ENCODE measurements around the gene TAX1BP1.

TAX1BP1 gene

DNA sequence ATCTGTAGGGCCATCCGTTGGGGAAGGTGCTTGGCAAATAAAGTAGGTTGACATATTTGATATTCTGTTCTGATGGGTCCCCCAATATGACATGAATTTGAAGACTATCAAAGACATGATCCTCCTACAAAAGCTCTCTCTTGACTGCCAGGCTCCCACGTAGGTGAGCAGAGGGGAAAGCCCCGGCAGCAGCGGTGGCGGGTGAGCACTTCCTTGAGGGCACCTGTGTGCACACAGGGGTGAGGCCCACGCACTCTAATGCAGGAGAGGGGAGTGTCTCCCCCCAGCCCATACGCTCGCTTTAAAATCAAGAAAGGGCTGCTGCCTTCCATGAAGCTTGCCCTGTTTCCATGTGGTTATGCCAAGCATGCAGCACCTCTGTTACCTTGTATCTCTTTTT is 100.4 kb downstream of the TAX1BP1 start:
- H3K56ac ChIP-seq (ENCODE audit: low read length) = no peak overlapping the region
- H3K36me3 ChIP-seq (ENCODE audit: control insufficient read depth, insufficient read depth, low read length) = no peaks in the 10 kb centered on the region
- H2BK15ac ChIP-seq (replicated peaks; ENCODE audit: low read depth) = no peak overlapping the region
- no peak overlapping the region for H3K4me2 ChIP-seq (ENCODE audit: low read length)
- no peak overlapping the region for H3K4me3 ChIP-seq (ENCODE audit: low read length)
- H2BK120ac ChIP-seq (ENCODE audit: low read depth, low read length) = no peak overlapping the region
- H3K27me3 ChIP-seq (ENCODE audit: insufficient read depth, low read length, poor library complexity) = no peaks in the 10 kb centered on the region
- WGBS (ENCODE audit: extremely low coverage, insufficient coverage, low lambda C conversion rate) = no CpG with 5 or more reads among the region's 8 CpGs
- H3K79me2 ChIP-seq (ENCODE audit: control insufficient read depth, insufficient read depth, low read length) = no peaks in the 10 kb centered on the region
- H4K8ac ChIP-seq (ENCODE audit: low read depth, low read length) = no peak overlapping the region
- no peak for DNase-seq
- H3K4ac ChIP-seq (ENCODE audit: low read depth, low read length) = no peak overlapping the region
- H3K9ac ChIP-seq (ENCODE audit: low read length) = no peak overlapping the region
- no peaks in the 10 kb centered on the region for H3K79me1 ChIP-seq (ENCODE audit: low read length)
- no peak overlapping the region for H4K5ac ChIP-seq (ENCODE audit: low read length)
- H3K23ac ChIP-seq (ENCODE audit: low read length) = no peak overlapping the region
- H2BK5ac ChIP-seq (ENCODE audit: low read length) = no peak overlapping the region
- no peak overlapping the region for H3K27ac ChIP-seq (ENCODE audit: low read depth, low read length)
- H3K4me1 ChIP-seq (ENCODE audit: control insufficient read depth, low read depth, low read length) = no peaks in the 10 kb centered on the region
- no peak overlapping the region for H3K18ac ChIP-seq (ENCODE audit: low read length)
- H2AK5ac ChIP-seq (ENCODE audit: low read length) = no peak overlapping the region

DNA sequence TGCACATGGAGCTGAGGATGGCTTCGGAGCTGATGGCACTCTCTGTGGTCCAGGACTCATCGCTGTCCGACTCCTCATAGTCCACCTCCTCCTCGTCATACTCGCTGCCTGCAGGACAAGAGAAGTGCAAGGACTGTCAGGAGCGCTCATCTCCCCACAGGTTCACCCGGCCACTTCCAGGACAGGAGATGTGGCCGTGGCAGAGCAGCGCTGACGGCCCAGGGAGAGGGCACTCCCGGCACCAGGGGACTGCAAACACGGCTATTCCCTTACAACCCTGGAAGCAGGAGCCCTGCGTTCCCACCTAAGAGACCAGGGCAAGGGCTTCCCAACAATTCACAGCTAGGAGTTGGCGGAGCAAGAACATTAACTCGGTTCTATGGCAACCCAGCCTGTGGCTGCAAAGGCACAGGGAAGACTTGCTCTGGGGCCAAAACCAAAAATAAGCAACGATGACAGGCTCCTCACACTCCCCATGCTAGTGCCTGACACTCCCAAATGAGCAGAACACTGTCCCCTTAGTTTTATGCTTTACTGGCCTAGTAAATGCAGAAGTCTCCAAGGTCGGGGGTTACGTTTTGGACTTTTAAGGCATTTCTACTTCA is 100.9 kb downstream of the TAX1BP1 start:
- H2BK5ac ChIP-seq (ENCODE audit: low read length) = no peak overlapping the region
- H3K4me1 ChIP-seq (ENCODE audit: control insufficient read depth, low read depth, low read length) = no peaks in the 10 kb centered on the region
- no peak overlapping the region for H4K5ac ChIP-seq (ENCODE audit: low read length)
- H2BK15ac ChIP-seq (replicated peaks; ENCODE audit: low read depth) = no peak overlapping the region
- H3K27me3 ChIP-seq (ENCODE audit: insufficient read depth, low read length, poor library complexity) = no peaks in the 10 kb centered on the region
- no peak overlapping the region for H3K23ac ChIP-seq (ENCODE audit: low read length)
- no peaks in the 10 kb centered on the region for H3K79me1 ChIP-seq (ENCODE audit: low read length)
- no peak overlapping the region for H2AK5ac ChIP-seq (ENCODE audit: low read length)
- H3K9ac ChIP-seq (ENCODE audit: low read length) = no peak overlapping the region
- no peak overlapping the region for H3K18ac ChIP-seq (ENCODE audit: low read length)
- H3K56ac ChIP-seq (ENCODE audit: low read length) = no peak overlapping the region
- no CpG with 5 or more reads among the region's 18 CpGs for WGBS (ENCODE audit: extremely low coverage, insufficient coverage, low lambda C conversion rate)
- H3K27ac ChIP-seq (ENCODE audit: low read depth, low read length) = no peak overlapping the region
- no peaks in the 10 kb centered on the region for H3K36me3 ChIP-seq (ENCODE audit: control insufficient read depth, insufficient read depth, low read length)
- H4K8ac ChIP-seq (ENCODE audit: low read depth, low read length) = no peak overlapping the region
- no peak overlapping the region for H2BK120ac ChIP-seq (ENCODE audit: low read depth, low read length)
- no peaks in the 10 kb centered on the region for H3K79me2 ChIP-seq (ENCODE audit: control insufficient read depth, insufficient read depth, low read length)
- H3K4ac ChIP-seq (ENCODE audit: low read depth, low read length) = no peak overlapping the region
- H3K4me2 ChIP-seq (ENCODE audit: low read length) = no peak overlapping the region
- DNase-seq = no peak
- no peak overlapping the region for H3K4me3 ChIP-seq (ENCODE audit: low read length)

- no peak overlapping the region for H3K27ac ChIP-seq (ENCODE audit: low read depth, low read length)
- no peak overlapping the region for H2BK5ac ChIP-seq (ENCODE audit: low read length)
- H2BK15ac ChIP-seq (replicated peaks; ENCODE audit: low read depth) = no peak overlapping the region
- no peak overlapping the region for H3K56ac ChIP-seq (ENCODE audit: low read length)
- H3K27me3 ChIP-seq (ENCODE audit: insufficient read depth, low read length, poor library complexity) = no peaks in the 10 kb centered on the region
- H4K5ac ChIP-seq (ENCODE audit: low read length) = no peak overlapping the region
- no peak overlapping the region for H3K18ac ChIP-seq (ENCODE audit: low read length)
- no peak overlapping the region for H4K8ac ChIP-seq (ENCODE audit: low read depth, low read length)
- H3K4me1 ChIP-seq (ENCODE audit: control insufficient read depth, low read depth, low read length) = no peaks in the 10 kb centered on the region
- H2AK5ac ChIP-seq (ENCODE audit: low read length) = no peak overlapping the region
- peak; percentile 52 for DNase-seq
- no peaks in the 10 kb centered on the region for H3K79me2 ChIP-seq (ENCODE audit: control insufficient read depth, insufficient read depth, low read length)
- H3K4me2 ChIP-seq (ENCODE audit: low read length) = no peak overlapping the region
- no peak overlapping the region for H3K4me3 ChIP-seq (ENCODE audit: low read length)
- no peak overlapping the region for H3K4ac ChIP-seq (ENCODE audit: low read depth, low read length)
- H3K23ac ChIP-seq (ENCODE audit: low read length) = no peak overlapping the region
- H2BK120ac ChIP-seq (ENCODE audit: low read depth, low read length) = no peak overlapping the region
- no peaks in the 10 kb centered on the region for H3K79me1 ChIP-seq (ENCODE audit: low read length)
- H3K9ac ChIP-seq (ENCODE audit: low read length) = no peak overlapping the region
- no peaks in the 10 kb centered on the region for H3K36me3 ChIP-seq (ENCODE audit: control insufficient read depth, insufficient read depth, low read length)
- WGBS (ENCODE audit: extremely low coverage, insufficient coverage, low lambda C conversion rate) = no CpG with 5 or more reads among the region's 14 CpGs
These were observed 102.2 kb downstream of the TAX1BP1 start for GRCh38 chr7:27842094-27842692.

DNA sequence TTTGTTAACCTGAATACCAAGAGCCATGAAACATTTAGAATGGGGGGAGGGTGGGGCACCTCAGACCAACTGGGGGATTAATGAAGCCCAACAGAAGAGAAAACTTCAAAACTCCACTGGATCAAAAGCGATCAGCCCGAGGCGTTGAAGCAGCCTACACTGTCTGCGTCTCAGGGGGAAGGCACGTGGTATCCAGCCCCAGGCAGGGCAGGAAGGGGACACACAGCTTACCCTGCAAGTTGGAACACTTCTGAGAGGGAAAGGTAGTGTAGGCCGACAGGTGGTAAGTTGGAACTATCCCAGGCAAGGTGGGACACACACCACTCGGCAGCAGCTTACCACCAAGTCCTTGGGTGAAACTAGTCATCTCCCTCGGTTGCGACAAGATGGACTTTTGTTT is 102.9 kb downstream of the TAX1BP1 start:
- no peaks in the 10 kb centered on the region for H3K79me2 ChIP-seq (ENCODE audit: control insufficient read depth, insufficient read depth, low read length)
- WGBS (ENCODE audit: extremely low coverage, insufficient coverage, low lambda C conversion rate) = no CpG with 5 or more reads among the region's 9 CpGs

DNA sequence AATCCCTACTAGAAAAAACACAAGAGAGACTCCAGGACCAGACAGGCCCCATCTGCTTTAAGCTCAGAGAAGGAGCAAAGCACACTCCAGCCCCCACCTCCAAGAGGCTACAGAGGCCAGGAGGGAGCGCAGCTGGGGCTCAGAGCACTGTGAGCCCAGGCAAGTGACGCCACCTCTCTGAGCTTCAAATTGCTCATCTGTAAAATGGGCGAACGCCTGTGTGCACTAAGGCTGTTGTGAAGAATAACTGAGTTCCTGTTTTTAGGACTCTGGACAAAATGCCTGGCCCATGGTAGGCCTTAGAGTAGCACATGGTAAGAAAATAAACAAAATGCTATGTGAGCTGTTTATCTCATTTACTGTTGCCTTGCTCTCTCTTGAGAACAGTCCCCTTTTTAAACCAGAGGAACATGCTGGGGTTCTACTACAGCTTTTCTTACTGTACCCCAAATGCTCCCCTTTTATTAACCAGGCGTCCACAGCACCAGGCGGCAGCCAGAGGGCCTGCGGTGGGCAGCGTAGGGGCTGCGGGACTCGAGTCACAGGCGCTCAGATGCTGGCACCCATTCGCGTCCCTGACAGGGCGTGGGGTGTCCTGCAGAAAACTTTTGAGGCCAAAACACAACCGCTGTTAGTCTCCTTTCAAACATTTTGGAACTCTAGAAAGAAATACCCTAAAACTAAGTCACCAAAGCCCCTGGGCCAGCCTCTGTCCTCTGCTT is 103.8 kb downstream of the TAX1BP1 start:
- H2BK15ac ChIP-seq (replicated peaks; ENCODE audit: low read depth) = no peak overlapping the region
- H2BK120ac ChIP-seq (ENCODE audit: low read depth, low read length) = no peak overlapping the region
- no peak for DNase-seq
- H4K8ac ChIP-seq (ENCODE audit: low read depth, low read length) = no peak overlapping the region
- no peak overlapping the region for H2AK5ac ChIP-seq (ENCODE audit: low read length)
- no peak overlapping the region for H4K5ac ChIP-seq (ENCODE audit: low read length)
- no peak overlapping the region for H3K18ac ChIP-seq (ENCODE audit: low read length)
- no peaks in the 10 kb centered on the region for H3K27me3 ChIP-seq (ENCODE audit: insufficient read depth, low read length, poor library complexity)
- H3K4ac ChIP-seq (ENCODE audit: low read depth, low read length) = no peak overlapping the region
- no peaks in the 10 kb centered on the region for H3K4me1 ChIP-seq (ENCODE audit: control insufficient read depth, low read depth, low read length)
- no peak overlapping the region for H3K27ac ChIP-seq (ENCODE audit: low read depth, low read length)
- H3K9ac ChIP-seq (ENCODE audit: low read length) = no peak overlapping the region
- H3K79me2 ChIP-seq (ENCODE audit: control insufficient read depth, insufficient read depth, low read length) = no peaks in the 10 kb centered on the region
- H3K4me3 ChIP-seq (ENCODE audit: low read length) = no peak overlapping the region
- no peaks in the 10 kb centered on the region for H3K36me3 ChIP-seq (ENCODE audit: control insufficient read depth, insufficient read depth, low read length)
- H3K4me2 ChIP-seq (ENCODE audit: low read length) = no peak overlapping the region
- WGBS (ENCODE audit: extremely low coverage, insufficient coverage, low lambda C conversion rate) = no CpG with 5 or more reads among the region's 15 CpGs
- H3K79me1 ChIP-seq (ENCODE audit: low read length) = no peaks in the 10 kb centered on the region
- H3K56ac ChIP-seq (ENCODE audit: low read length) = no peak overlapping the region
- H2BK5ac ChIP-seq (ENCODE audit: low read length) = no peak overlapping the region
- H3K23ac ChIP-seq (ENCODE audit: low read length) = no peak overlapping the region

More for the DNA sequence above, 102.9 kb downstream of the TAX1BP1 start:
- no peak overlapping the region for H2BK15ac ChIP-seq (replicated peaks; ENCODE audit: low read depth)
- H4K8ac ChIP-seq (ENCODE audit: low read depth, low read length) = no peak overlapping the region
- no peak overlapping the region for H3K23ac ChIP-seq (ENCODE audit: low read length)
- no peak overlapping the region for H3K18ac ChIP-seq (ENCODE audit: low read length)
- H3K27ac ChIP-seq (ENCODE audit: low read depth, low read length) = no peak overlapping the region
- H3K9ac ChIP-seq (ENCODE audit: low read length) = no peak overlapping the region
- no peaks in the 10 kb centered on the region for H3K36me3 ChIP-seq (ENCODE audit: control insufficient read depth, insufficient read depth, low read length)
- DNase-seq = peak; percentile 29
- H3K4me3 ChIP-seq (ENCODE audit: low read length) = no peak overlapping the region
- no peak overlapping the region for H3K4me2 ChIP-seq (ENCODE audit: low read length)
- H3K4ac ChIP-seq (ENCODE audit: low read depth, low read length) = no peak overlapping the region
- H3K56ac ChIP-seq (ENCODE audit: low read length) = no peak overlapping the region
- H3K4me1 ChIP-seq (ENCODE audit: control insufficient read depth, low read depth, low read length) = no peaks in the 10 kb centered on the region
- H3K79me1 ChIP-seq (ENCODE audit: low read length) = no peaks in the 10 kb centered on the region
- no peaks in the 10 kb centered on the region for H3K27me3 ChIP-seq (ENCODE audit: insufficient read depth, low read length, poor library complexity)
- H2BK120ac ChIP-seq (ENCODE audit: low read depth, low read length) = no peak overlapping the region
- no peak overlapping the region for H2AK5ac ChIP-seq (ENCODE audit: low read length)
- no peak overlapping the region for H4K5ac ChIP-seq (ENCODE audit: low read length)
- H2BK5ac ChIP-seq (ENCODE audit: low read length) = no peak overlapping the region

Measured in mesendoderm (in vitro differentiated cells).